Measurements from ENCODE around the gene CNN2. TPM values are rescaled to one million over a fixed set of nuclear protein-coding genes. Genes with fewer than 3 reads are reported as not detected.

Gene CNN2
- total RNA-seq, 4 donors from 2014 or later, result 39.2 to 57.6 (median 48.2) TPM

DNA sequence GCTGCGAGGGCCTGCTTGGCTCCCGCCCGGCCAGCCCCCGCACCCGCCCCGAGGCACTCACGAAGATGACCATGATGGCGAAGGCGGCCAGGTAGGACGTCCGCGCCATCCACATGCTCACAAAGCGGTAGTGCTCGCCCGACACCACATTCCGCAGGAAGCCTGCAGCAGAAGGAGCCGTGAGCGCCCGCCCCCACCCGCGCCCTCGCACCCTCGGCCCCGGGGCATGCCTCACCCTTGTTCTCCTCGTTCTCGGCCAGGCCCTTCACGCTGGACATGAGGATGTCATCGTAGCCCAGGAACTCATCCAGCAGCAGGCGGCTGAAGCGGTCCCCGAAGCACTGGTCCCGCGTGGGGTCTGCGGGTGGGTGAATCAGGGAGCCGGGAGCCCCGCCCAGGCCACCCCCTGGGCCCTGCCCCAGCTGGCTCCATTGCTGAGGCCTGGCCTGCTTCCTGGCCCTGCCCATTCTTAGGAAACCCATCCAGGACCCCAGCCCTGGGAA lies 14.5 kb upstream of the CNN2 start:
- H3K36me3 ChIP-seq, result peaks cover 0 to 30% (median 15%) of the 10 kb centered on the region in 4 donors
- no peaks in the 10 kb centered on the region for H3K9me3 ChIP-seq
- intact Hi-C loops (cut with DNase I; ENCODE audit: low total_unique reads) (no loop called here), in situ Hi-C loops (cut with MboI; ENCODE audit: low pct_ligation_motif_present in 1 of 4, low pct_unique_long_range_greater_than_20kb in 1 of 4, low sequenced_read_pairs in 3 of 4) (no loop called here)
- no peak overlapping the region for H3K4me3 ChIP-seq
- no peaks in the 10 kb centered on the region for H3K27me3 ChIP-seq
- no peak overlapping the region for H3K27ac ChIP-seq
- TF ChIP-seq EP300 (IDR thresholded peaks at IDR 0.05; ENCODE audit: low read depth) (no peak), POLR2A (IDR thresholded peaks at IDR 0.05) (no peak), POLR2AphosphoS5 (IDR thresholded peaks at IDR 0.05) (no peak)
- TF ChIP-seq, protein P1, sequence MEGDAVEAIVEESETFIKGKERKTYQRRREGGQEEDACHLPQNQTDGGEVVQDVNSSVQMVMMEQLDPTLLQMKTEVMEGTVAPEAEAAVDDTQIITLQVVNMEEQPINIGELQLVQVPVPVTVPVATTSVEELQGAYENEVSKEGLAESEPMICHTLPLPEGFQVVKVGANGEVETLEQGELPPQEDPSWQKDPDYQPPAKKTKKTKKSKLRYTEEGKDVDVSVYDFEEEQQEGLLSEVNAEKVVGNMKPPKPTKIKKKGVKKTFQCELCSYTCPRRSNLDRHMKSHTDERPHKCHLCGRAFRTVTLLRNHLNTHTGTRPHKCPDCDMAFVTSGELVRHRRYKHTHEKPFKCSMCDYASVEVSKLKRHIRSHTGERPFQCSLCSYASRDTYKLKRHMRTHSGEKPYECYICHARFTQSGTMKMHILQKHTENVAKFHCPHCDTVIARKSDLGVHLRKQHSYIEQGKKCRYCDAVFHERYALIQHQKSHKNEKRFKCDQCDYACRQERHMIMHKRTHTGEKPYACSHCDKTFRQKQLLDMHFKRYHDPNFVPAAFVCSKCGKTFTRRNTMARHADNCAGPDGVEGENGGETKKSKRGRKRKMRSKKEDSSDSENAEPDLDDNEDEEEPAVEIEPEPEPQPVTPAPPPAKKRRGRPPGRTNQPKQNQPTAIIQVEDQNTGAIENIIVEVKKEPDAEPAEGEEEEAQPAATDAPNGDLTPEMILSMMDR (IDR thresholded peaks at IDR 0.05), result no peak
- peaks cover 11 to 20% (median 14%) of the 10 kb centered on the region in 4 donors for H3K4me1 ChIP-seq
- WGBS, 2 donors (ENCODE audit: low coverage in 1 of 2), result 95 to 100% methylated on average over 3 to 36 of the region's 36 CpGs
- no peak for DNase-seq

DNA sequence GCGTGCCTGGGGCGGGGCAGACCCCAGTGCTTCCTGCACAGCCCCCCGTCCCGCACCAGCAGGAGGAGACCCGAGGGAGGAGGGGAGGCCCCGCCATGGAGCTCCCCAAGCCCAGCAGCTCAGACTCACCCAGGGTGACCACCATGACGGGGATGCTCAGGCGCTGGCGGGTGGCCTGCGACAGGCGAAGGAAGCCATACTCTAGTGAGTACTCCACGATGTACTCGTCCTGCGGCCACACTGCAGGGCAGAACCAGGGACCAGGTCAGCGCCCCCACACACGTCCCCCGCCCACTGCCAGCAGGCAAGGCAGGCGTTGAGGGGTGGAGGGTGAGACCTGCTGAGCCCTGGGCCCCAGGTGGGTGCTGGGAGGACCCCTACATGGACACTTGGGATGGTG lies 14.1 kb upstream of the CNN2 start:
- Histone ChIP-seq H3K27ac (no peak overlapping the region), H3K9me3 (no peaks in the 10 kb centered on the region), H3K4me1 (peaks cover 16 to 25% (median 18%) of the 10 kb centered on the region in 4 donors), H3K36me3 (peaks cover 0 to 30% (median 15%) of the 10 kb centered on the region in 4 donors), H3K27me3 (no peaks in the 10 kb centered on the region), H3K4me3 (no peak overlapping the region)
- no peak for TF ChIP-seq POLR2AphosphoS5 (IDR thresholded peaks at IDR 0.05)
- TF ChIP-seq, protein P1 (IDR thresholded peaks at IDR 0.05), result no peak
- no peak for TF ChIP-seq POLR2A (IDR thresholded peaks at IDR 0.05)
- no peak for TF ChIP-seq EP300 (IDR thresholded peaks at IDR 0.05; ENCODE audit: low read depth)
- in situ Hi-C loops (cut with MboI; ENCODE audit: low pct_ligation_motif_present in 1 of 4, low pct_unique_long_range_greater_than_20kb in 1 of 4, low sequenced_read_pairs in 3 of 4) (no loop called here), intact Hi-C loops (cut with DNase I; ENCODE audit: low total_unique reads) (no loop called here)
- 100% methylated on average over 2 of the region's 18 CpGs; no CpG with 5 or more reads in 1 of the 2 donors for WGBS, 2 donors (ENCODE audit: low coverage in 1 of 2)
- DNase-seq, result no peak

DNA sequence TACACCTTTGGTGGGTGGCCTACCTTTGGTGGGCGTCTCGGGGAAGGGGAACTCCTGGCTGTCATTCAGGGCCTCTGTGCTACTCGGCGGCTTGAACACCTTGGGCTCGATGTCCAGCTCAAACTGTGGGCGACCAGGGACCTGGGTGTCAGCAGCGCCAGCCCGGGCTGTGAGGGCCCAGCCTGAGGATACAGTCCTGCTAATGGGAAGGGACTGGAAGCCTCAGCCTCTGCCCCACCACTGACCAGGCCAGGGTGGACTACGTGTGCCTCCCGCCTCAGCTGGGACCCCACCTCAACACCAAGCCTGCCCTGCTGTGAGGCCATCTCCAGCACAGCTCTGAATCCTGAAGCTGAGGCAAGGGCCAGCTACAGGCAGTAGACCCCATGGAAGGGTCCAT lies 13.2 kb upstream of the CNN2 start:
- intact Hi-C loops (cut with DNase I; ENCODE audit: low total_unique reads) (no loop called here), in situ Hi-C loops (cut with MboI; ENCODE audit: low pct_ligation_motif_present in 1 of 4, low pct_unique_long_range_greater_than_20kb in 1 of 4, low sequenced_read_pairs in 3 of 4) (no loop called here)
- Histone ChIP-seq H3K27me3 (no peaks in the 10 kb centered on the region), H3K36me3 (peaks cover 0 to 30% (median 15%) of the 10 kb centered on the region in 4 donors), H3K27ac (no peak overlapping the region), H3K9me3 (no peaks in the 10 kb centered on the region), H3K4me1 (peaks cover 25 to 34% (median 27%) of the 10 kb centered on the region in 4 donors), H3K4me3 (no peak overlapping the region)
- no peak for TF ChIP-seq EP300 (IDR thresholded peaks at IDR 0.05; ENCODE audit: low read depth)
- TF ChIP-seq POLR2A (IDR thresholded peaks at IDR 0.05), result no peak
- TF ChIP-seq POLR2AphosphoS5 (IDR thresholded peaks at IDR 0.05), result no peak
- TF ChIP-seq, protein P1 (IDR thresholded peaks at IDR 0.05), result no peak
- DNase-seq, result no peak
- WGBS, 2 donors (ENCODE audit: low coverage in 1 of 2), result 89% methylated on average over 6 of the region's 10 CpGs; no CpG with 5 or more reads in 1 of the 2 donors

DNA sequence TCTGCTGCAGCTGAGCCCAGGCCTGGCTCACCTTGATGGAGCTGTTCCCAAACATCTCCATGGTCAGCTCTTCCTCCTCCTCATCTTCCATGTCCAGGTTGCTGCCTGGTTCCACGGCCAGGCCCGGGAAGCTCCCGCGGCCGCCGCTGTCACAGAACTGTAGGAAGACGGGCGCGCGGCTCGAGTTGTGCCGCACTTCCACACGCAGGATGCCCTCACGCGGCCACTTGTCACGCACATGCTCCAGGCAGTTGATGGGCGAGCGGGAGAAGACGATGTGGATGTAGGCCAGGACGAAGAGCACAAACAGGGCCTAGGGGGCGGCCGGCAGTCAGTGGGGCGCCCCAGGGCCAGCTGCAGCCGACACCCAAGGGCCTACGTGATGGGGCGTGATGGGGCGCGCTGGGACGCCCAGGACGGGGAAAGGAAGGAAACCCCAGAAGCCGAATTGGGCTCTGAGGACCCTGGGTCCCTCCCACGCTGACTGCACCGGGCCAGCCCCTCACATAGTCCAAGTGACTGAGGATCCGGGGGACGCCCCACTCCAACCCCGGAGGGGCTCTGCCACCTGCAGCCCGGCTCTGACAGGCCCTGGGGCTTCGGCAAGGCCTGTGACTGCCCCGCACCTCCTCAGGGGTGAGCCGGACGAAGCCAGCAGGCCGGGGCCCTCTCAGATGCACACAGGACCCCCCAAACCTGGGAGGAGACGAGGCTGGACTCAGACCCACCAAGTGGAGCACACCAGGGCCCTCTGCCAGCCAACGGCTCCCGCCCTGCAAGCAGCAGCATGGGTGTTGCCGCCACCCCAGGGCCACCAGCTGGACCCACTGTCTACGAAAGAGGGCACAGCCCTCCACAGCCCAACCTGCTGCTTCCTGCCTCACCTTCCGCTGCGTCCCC lies 12.0 kb upstream of the CNN2 start:
- H3K4me3 ChIP-seq, result no peak overlapping the region
- H3K4me1 ChIP-seq, result peaks cover 36 to 46% (median 38%) of the 10 kb centered on the region in 4 donors
- WGBS, 2 donors (ENCODE audit: low coverage in 1 of 2), result 91 to 95% methylated on average over 8 to 49 of the region's 49 CpGs
- TF ChIP-seq POLR2AphosphoS5 (IDR thresholded peaks at IDR 0.05) (no peak), EP300 (IDR thresholded peaks at IDR 0.05; ENCODE audit: low read depth) (no peak), POLR2A (IDR thresholded peaks at IDR 0.05) (no peak)
- TF ChIP-seq, protein P1 (IDR thresholded peaks at IDR 0.05), result no peak
- DNase-seq, result no peak
- intact Hi-C loops (cut with DNase I; ENCODE audit: low total_unique reads) (no loop called here), in situ Hi-C loops (cut with MboI; ENCODE audit: low pct_ligation_motif_present in 1 of 4, low pct_unique_long_range_greater_than_20kb in 1 of 4, low sequenced_read_pairs in 3 of 4) (no loop called here)
- H3K9me3 ChIP-seq, result no peaks in the 10 kb centered on the region
- H3K36me3 ChIP-seq, result peaks cover 0 to 30% (median 15%) of the 10 kb centered on the region in 4 donors
- no peaks in the 10 kb centered on the region for H3K27me3 ChIP-seq
- H3K27ac ChIP-seq, result no peak overlapping the region

Data from transverse colon (tissue), 4 donors.